SH-SY5Y (cell line): ENCODE data around the gene DCHS2.

Experiments
- GATA2 ChIP-seq: IDR thresholded peaks from 2 replicates; pipeline ENCODE4 v1.6.1; 2011; ENCODE audit warnings: mild to moderate bottlenecking, low read depth, low read length
- GATA3 ChIP-seq: IDR thresholded peaks from 2 replicates; pipeline ENCODE4 v1.6.1; 2011; ENCODE audit warnings: low read depth, mild to moderate bottlenecking, low read length, moderate library complexity

DCHS2 gene

DNA sequence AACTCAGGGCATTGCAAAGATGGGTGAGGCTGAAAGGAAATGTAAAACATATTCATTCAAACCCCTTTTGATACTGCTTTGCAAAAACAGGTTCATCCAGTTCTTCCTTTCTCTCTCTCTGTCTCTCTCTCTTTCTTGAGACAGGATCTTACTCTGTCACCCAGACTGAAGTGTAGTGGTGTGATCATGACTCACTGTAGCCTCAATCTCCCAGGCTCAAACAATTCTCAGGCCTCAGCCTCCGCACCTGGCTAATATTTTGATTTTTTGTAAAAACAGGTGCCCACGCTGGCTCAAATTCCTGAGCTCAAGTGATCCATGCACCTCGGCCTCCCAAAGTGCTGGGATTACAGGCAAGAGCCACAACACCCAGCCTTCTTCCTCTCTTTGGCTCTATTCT lies 15.6 kb upstream of the DCHS2 start:
- TF ChIP-seq GATA2 (no peak), GATA3 (no peak)

DNA sequence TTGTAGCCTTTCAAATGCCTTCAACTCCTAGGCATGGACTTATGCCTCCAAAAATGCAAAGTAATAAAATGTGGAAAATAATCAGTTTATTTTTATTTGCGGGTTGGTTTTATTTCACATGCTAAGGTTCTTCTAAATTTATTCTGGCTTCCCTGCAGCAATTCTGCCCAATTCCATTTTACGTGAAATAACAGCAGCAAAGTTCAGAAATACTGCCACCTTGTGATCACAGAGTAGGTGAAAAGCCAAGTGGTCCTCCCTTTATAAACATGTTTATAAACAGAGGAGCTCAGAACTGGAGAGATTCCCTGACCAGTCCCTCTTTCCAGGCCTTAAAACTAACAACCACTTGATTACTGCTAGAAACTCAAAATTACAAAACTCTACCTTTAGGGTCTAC lies 14.7 kb upstream of the DCHS2 start:
- TF ChIP-seq GATA2 (no peak), GATA3 (no peak)

DNA sequence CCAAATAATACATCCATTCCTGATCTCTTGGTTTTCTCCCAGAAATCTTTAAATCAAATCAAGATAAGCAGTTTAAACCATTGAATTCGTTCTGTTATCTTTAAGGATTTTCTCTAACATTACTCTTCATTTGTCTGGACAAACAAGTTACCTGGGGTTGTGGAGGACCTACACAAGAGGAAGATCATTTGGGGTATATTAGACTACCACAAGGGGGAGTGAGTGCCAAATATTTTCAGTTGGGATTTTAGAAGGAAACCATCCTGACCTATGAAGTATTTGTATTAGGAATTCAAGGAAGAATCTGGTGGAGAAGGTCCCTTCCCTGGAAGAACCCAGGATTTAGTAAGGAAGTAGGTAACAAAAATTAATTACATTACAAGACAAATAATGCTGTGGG lies 12.0 kb upstream of the DCHS2 start:
- TF ChIP-seq GATA2 (no peak), GATA3 (no peak)

DNA sequence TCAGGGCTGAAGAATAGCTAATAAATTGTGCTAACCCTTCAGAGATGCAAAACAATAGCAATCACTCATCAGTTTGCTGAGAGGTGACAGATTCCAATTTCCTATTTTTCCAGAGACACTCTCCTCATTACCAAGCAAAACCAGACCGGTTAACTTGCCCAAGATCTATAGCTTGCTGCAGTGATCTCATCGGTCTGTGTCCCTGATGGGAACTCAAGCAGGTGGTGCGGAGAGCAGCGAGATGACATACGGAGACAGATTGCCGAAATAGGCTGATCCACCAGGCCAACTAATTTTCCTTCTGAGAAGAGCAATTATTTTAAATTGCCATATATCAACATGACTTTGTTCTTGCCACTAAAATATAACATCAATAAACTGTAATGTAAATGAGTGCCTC lies 10.5 kb upstream of the DCHS2 start:
- TF ChIP-seq GATA3, result no peak
- no peak for TF ChIP-seq GATA2

DNA sequence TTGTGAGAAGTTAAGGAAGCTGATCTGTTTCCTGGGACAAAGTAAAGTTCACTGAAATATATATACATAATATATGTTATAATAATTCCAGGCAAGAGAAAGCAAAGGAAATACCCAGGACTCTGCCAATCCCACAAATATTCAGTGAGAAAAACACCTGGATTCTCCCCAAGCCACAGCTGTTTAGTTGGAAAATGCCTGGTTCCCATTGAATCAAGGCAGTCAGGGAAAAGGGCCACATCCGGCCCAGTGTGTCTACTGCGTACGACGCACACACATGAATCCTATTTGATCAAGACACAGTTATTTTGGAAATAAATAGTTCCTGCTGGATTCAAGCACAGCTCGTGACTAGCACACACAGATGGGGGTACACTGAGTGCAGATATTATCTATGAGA lies 6.3 kb upstream of the DCHS2 start:
- TF ChIP-seq GATA3, result no peak
- TF ChIP-seq GATA2, result no peak

DNA sequence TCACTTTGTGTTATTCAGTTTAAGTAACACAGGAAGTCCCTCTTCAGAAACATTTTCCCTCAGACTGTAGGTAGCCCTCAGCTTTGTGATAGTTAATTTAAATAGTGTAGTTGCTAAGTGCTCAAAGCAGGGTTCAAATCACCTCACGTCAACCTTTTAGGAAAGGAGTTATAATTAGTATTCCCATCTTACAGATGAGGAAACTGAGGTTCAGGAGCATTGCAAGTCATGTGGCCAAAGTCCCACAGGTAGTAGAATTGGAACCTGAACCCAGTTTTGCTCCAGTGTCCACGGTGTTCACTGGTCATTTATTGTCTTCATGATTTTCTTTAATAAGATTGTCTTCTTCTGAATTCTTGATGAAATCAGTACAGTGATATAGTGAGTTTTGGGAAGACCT lies 4.3 kb upstream of the DCHS2 start:
- TF ChIP-seq GATA3 (no peak), GATA2 (no peak)

DNA sequence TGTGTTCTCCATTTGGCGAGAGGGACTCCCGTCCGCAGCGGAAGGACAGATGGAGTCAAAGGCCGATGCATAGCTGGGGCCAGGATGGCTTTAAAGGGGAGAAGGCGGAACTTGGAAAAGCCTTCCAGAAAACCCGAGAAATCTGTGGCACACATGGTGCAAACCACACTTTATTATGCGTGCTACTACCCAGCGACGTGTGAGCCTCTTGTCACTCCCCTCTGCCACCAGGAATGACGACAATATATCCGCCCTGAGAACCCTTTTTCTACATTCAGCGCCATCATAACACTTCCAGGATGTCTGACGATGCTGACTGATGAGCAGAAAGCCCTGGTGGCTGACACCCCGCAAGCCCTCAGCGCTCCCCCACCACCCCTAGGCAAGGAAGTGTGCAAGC lies 689 bp upstream of the DCHS2 start:
- TF ChIP-seq GATA2, result no peak
- TF ChIP-seq GATA3, result no peak

DNA sequence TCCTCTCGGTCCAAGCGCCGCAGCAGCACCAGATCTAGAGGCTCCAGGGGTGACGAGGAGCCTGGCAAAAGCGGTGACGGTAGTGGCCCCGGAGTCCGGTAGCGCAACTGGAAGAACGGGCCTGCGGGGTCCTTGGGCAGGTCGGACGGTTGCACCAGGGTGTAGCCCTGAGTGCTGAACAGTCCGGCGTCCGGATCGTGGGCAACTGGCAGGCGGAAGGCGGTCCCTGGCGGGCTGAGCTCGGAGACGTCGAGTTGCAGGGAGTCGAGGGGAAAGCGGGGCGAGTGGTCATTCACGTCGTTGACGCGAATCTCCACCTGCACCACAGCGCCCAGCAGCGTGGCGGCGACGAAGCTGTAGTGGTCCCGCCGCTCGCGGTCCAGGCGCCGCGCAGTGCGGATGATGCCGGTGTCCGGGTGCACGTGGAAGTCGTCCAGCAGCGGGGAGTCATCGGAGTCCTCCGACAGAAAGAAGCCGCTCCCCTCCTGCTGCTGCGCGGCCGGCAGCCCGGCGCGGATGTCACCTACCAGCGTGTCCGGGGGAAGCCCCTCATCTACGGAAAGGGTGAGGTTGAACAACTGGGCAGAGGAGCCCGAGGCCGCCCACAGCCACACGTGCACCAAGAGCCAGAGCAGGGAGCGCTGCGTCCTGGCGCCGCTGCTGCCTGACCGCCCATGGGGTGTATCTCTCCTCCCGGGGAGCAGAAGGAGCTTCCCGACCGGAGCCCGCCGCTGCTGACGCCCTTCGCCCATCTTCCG lies 837 bp downstream of the DCHS2 start:
- TF ChIP-seq GATA2 (no peak), GATA3 (no peak)

DNA sequence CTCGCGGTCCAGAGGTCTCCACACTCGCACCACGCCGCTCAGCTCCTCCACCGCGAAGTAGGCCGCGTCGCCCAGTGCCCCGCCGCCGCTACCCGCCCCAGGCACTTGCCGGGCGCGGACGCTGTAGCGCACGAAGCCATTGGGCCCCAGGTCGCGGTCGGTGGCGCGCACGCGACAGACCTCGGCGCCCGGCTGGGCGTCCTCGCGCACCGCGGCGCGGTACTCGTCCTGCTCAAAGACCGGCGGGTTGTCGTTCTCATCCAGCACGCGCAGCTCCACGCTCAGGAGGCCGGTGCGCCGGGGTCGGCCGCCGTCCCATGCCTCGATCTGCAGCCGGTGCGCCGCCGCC lies 1.4 kb downstream of the DCHS2 start:
- TF ChIP-seq GATA3 (no peak), GATA2 (no peak)

DNA sequence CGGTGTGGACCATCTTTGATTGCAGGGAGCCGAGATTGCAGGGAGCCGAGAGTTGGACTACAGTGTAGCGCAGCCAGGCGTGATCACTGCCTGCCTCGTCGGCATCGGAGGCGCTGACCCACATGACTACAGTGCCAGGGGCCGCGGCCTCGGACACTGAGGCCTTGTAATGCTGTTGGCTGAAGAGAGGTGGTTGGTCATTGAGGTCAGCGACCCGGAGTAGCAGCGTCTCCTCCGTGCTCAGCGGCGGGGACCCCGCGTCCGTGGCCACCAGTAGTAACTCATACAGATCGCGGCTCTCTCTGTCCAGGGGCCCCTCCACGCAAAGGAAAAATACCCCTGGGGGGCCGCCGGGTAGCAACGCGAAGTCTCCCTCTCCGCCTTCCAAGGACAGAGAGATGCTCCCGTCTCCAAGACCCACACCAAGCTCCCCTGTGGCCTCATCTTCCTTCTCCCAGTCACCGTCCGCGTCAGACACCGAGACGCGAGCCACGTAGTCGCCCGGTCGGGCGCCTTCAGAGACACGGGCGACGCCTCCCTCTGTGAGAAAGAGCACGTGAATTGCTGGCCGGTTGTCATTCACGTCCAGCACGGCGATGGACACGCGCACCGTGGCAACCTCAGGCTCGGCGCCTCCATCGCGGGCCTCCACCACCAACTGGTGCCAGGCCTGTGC lies 1.9 kb downstream of the DCHS2 start:
- TF ChIP-seq GATA2 (no peak), GATA3 (no peak)

DNA sequence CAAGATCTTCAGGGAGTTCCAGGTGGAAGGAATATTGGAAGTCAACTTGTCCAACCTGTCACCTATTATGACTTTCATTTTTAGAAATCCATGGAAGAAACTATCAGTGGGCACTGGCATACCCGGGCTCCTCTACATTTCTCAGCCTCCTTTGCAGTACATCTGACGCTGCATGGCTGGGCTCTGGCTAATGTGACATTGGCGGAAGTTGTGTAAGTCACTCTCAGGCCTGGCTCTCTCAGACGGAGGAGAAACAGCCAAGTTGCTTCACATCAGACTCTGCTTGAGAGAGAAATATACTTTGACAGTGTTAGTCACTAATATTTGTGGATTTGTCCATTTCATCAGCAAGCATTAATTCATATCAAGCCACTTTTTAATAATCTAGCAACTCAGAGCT lies 4.5 kb downstream of the DCHS2 start:
- TF ChIP-seq GATA3, result no peak
- TF ChIP-seq GATA2, result no peak

DNA sequence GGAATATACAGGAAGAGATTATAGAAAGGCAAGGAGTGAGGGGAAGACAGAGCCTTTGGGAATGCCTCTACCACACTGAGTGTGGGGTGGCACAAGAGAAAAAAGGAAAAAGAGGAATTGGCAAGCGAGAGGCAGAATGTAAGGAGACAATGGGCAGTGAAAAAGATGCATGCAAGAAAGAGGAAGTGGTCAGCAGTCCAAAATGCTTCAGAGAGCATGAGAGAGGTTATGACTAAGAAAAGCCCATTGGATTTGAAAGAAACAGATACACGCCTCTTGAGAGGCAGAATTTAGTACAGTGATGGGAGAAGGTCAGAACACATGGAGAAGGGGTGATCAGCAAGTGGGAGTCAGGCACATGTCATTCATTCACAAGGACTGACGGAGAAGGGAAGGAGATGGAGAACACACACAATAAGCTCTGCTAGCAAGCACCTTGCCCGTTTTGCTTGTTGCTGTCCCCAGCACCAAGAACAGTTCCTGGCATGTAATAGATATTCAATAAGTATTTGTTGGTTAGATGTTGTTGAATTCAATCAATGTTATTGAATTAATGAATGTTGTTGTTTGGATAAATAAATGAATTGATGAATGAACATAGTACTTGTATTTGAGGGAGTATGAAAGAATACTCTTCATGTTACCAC lies 6.3 kb downstream of the DCHS2 start:
- TF ChIP-seq GATA3, result no peak
- TF ChIP-seq GATA2, result no peak

DNA sequence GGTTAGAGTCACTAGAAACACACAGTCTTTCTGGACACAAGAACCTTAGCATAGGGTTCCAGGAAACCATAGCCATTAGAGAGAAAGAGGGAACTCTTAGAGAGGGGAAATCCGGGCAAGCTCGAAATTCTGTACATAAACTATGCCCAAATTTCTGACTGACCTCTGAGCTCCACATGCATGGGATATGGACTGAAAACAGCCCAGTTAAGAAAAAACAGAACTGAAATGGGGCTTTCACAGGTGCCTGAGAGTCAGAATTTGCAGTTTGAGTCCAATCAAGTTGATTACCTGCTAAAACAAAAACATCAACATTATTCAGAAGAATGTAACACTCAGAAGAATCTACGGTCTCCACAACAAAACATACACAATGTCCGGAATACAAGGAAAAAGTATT lies 13.1 kb downstream of the DCHS2 start:
- TF ChIP-seq GATA3 (no peak), GATA2 (no peak)

DNA sequence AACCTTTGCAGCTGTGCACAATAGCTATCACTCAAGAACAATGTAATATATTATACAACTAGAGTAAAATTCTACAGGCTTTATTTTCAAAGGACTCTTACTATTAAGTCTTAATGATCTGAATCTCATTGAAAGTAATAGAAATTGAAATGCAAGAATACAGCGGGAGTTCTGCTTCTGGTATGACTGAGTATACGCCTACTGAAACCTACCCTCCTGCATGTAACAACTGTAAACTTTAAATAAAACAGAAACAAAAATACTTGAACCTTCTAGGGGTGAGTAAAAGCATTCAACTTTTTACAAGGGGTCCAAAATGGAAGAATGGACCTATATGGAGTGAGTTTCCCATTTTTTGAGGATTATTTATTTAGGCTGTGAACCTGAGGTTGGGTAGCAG lies 13.5 kb downstream of the DCHS2 start:
- TF ChIP-seq GATA3, result no peak
- no peak for TF ChIP-seq GATA2

DNA sequence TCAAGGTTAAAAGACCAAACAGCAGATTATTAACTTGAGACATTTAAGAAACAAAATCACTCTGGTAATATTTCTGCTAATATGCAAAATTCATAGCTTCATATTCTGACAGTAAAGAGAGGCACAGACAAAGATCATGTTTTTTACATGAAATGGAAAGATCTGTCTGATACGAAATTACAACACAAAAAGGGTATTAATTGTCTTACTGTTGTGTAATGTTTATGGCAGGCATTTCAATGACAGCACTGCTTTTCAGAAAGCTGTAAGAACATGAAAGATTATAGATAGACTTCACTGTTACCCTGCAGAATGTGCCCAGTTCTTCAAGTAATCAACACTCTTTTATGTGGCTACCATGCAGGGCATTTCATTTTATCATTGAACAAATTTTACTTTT lies 15.4 kb downstream of the DCHS2 start:
- TF ChIP-seq GATA3, result no peak
- no peak for TF ChIP-seq GATA2

DNA sequence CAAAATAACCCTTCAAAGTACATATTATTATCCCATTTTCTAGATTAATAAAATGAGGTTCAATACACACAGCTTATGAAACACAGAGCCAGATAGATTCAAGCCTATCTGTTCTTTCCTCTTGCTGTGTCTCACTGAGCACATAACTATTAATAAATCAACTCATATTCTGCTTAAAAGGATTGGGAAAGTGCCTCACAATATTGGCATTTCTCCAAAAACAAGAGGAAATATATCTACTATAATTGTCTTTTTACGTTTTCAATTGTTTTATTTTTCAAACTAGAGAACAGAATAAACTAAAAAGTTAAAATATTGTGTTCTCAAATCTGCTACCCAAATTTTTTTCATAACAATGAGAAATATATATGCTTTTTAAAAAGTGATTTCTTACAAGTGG lies 15.8 kb downstream of the DCHS2 start:
- TF ChIP-seq GATA3 (no peak), GATA2 (no peak)
